Mesenchymal stem cell (in vitro differentiated cells and primary cell): ENCODE measurements around the gene RFFL.
A peak's percentile ranks its signal among the peaks of the same experiment; 100 is the strongest.

Source experiments
- DNase-seq: peaks from one replicate; pipeline ENCODE4 v3.0.0-alpha.2; 2013
- H2AFZ ChIP-seq: one replicate; pipeline ENCODE4 v1.6.1; 2013; ENCODE audit warnings: low read depth, mild to moderate bottlenecking, control low read depth, inconsistent platforms, low read length, moderate library complexity
- H2AK5ac ChIP-seq: 2 replicates; pipeline ENCODE4 v1.6.1; 2013; ENCODE audit warnings: low read length, moderate library complexity, mild to moderate bottlenecking, inconsistent platforms; ENCODE audit not compliant: severe bottlenecking
- H2BK120ac ChIP-seq: one replicate; pipeline ENCODE4 v1.6.1; 2013; ENCODE audit warnings: low read depth, mild to moderate bottlenecking, inconsistent platforms, low read length, moderate library complexity
- H2BK12ac ChIP-seq, 2 experiments: one replicate each; pipeline ENCODE4 v1.6.1; 2013; ENCODE audit warnings: inconsistent platforms in 2 of 2, low read length in 2 of 2, mild to moderate bottlenecking in 2 of 2, moderate library complexity in 2 of 2, control low read depth in 1 of 2
- H2BK15ac ChIP-seq: one replicate; pipeline ENCODE4 v1.6.1; 2013; ENCODE audit warnings: mild to moderate bottlenecking, low read depth, inconsistent platforms; ENCODE audit not compliant: poor library complexity, severe bottlenecking
- H2BK5ac ChIP-seq: 2 replicates; pipeline ENCODE4 v1.6.1; 2013; ENCODE audit warnings: low read depth, mild to moderate bottlenecking, low read length, control low read depth, inconsistent platforms; ENCODE audit not compliant: poor library complexity, severe bottlenecking
- H3K14ac ChIP-seq, 2 experiments: one replicate each; pipeline ENCODE4 v1.6.1; 2013; ENCODE audit warnings: inconsistent platforms in 2 of 2, low read length in 2 of 2, control low read depth in 1 of 2, mild to moderate bottlenecking in 1 of 2, moderate library complexity in 1 of 2
- H3K18ac ChIP-seq, 2 experiments: one replicate each; pipeline ENCODE4 v1.6.1; 2013; ENCODE audit warnings: inconsistent platforms in 2 of 2, low read length in 2 of 2, control low read depth in 1 of 2, low read depth in 1 of 2, mild to moderate bottlenecking in 1 of 2
- H3K23ac ChIP-seq, 2 experiments: one replicate each; pipeline ENCODE4 v1.6.1; 2013; ENCODE audit warnings: inconsistent platforms in 2 of 2, low read length in 2 of 2, mild to moderate bottlenecking in 2 of 2, moderate library complexity in 2 of 2, control low read depth in 1 of 2
- H3K27ac ChIP-seq: 2 replicates; pipeline ENCODE4 v1.5.1; 2013; ENCODE audit warnings: mild to moderate bottlenecking, moderate library complexity, low read length, control low read depth, inconsistent platforms; ENCODE audit not compliant: poor library complexity, severe bottlenecking
- H3K27me3 ChIP-seq, 2 experiments: 2 replicates each; pipeline versions ENCODE4 v1.6.1 to v1.7.0; 2013; ENCODE audit warnings: low read length in 2 of 2, mild to moderate bottlenecking in 2 of 2, moderate library complexity in 2 of 2, control low read depth in 1 of 2, inconsistent platforms in 1 of 2; ENCODE audit not compliant: control insufficient read depth in 1 of 2, insufficient read depth in 1 of 2
- H3K36me3 ChIP-seq, 2 experiments: 2 replicates each; pipeline versions ENCODE4 v1.6.1 to v1.7.0; 2013; ENCODE audit warnings: low read length in 2 of 2, control low read depth in 1 of 2, inconsistent platforms in 1 of 2, low read depth in 1 of 2, mild to moderate bottlenecking in 1 of 2; ENCODE audit not compliant: insufficient read depth in 2 of 2, control insufficient read depth in 1 of 2
- H3K4ac ChIP-seq, 2 experiments: one replicate each; pipeline ENCODE4 v1.6.1; 2013; ENCODE audit warnings: inconsistent platforms in 2 of 2, low read length in 2 of 2, mild to moderate bottlenecking in 2 of 2, moderate library complexity in 2 of 2, control low read depth in 1 of 2, low read depth in 1 of 2
- H3K4me1 ChIP-seq: 2 replicates; pipeline ENCODE4 v1.6.1; 2013; ENCODE audit warnings: low read depth, low read length, control low read depth; ENCODE audit not compliant: control insufficient read depth, insufficient read depth
- H3K4me2 ChIP-seq: 2 replicates; pipeline ENCODE4 v1.6.1; 2013; ENCODE audit warnings: low read length, mild to moderate bottlenecking, inconsistent platforms; ENCODE audit not compliant: poor library complexity, severe bottlenecking
- H3K4me3 ChIP-seq, 2 experiments: 2 replicates each; pipeline versions ENCODE4 v1.5.1 to v1.7.0; 2013; ENCODE audit warnings: low read length in 2 of 2, mild to moderate bottlenecking in 2 of 2, control low read depth in 1 of 2, low read depth in 1 of 2; ENCODE audit not compliant: insufficient read depth in 1 of 2
- H3K79me1 ChIP-seq: replicated peaks from 2 replicates; pipeline ENCODE4 v1.6.1; 2013; ENCODE audit warnings: mild to moderate bottlenecking, control low read depth, low read length, inconsistent platforms; ENCODE audit not compliant: poor library complexity, severe bottlenecking
- H3K9ac ChIP-seq: 2 replicates; pipeline ENCODE4 v1.7.0; 2013; ENCODE audit warnings: mild to moderate bottlenecking, low read length, moderate library complexity
- H3K9me3 ChIP-seq: 2 replicates; pipeline ENCODE4 v1.7.0; 2013; ENCODE audit warnings: mild to moderate bottlenecking, low read length; ENCODE audit not compliant: control insufficient read depth
- H4K8ac ChIP-seq: one replicate; pipeline ENCODE4 v1.6.1; 2013; ENCODE audit warnings: inconsistent platforms, mild to moderate bottlenecking, low read length, moderate library complexity
- H4K91ac ChIP-seq: one replicate; pipeline ENCODE4 v1.6.1; 2013; ENCODE audit warnings: mild to moderate bottlenecking, low read length, inconsistent platforms
- WGBS: methylation state at CpG from one replicate; pipeline ENCODE4 v1.1.7; 2013; ENCODE audit warnings: mixed read lengths; 5-methylcytosine and 5-hydroxymethylcytosine counted together

RFFL gene

GRCh38 chr17:34988644-34989043, 74.9 kb downstream of the RFFL start:
- Histone ChIP-seq H3K36me3 (peaks cover 22 to 65% of the 10 kb centered on the region in 2 experiments), H2BK5ac (no peak overlapping the region), H3K4me1 (no peaks in the 10 kb centered on the region), H3K23ac (no peak overlapping the region), H3K14ac (no peak overlapping the region), H3K18ac (no peak overlapping the region), H4K91ac (no peak overlapping the region), H3K4me3 (no peak overlapping the region), H4K8ac (no peak overlapping the region), H2BK120ac (no peak overlapping the region), H2BK15ac (no peak overlapping the region), H2AK5ac (no peak overlapping the region), H3K27me3 (no peaks in the 10 kb centered on the region), H3K27ac (no peak overlapping the region), H3K4me2 (no peak overlapping the region), H3K9me3 (no peaks in the 10 kb centered on the region), H3K9ac (no peak overlapping the region), H2BK12ac (no peak overlapping the region), H2AFZ (no peak overlapping the region), H3K4ac (no peak overlapping the region), H3K79me1 (peaks cover 8% of the 10 kb centered on the region)
- over 99% methylated on average over 2 of the region's 2 CpGs for WGBS
- no peak for DNase-seq

GRCh38 chr17:34987232-34987631, 76.3 kb downstream of the RFFL start:
- Histone ChIP-seq H3K9me3 (no peaks in the 10 kb centered on the region), H3K4me2 (no peak overlapping the region), H3K9ac (no peak overlapping the region), H2BK12ac (no peak overlapping the region), H2AK5ac (no peak overlapping the region), H4K8ac (no peak overlapping the region), H3K27me3 (no peaks in the 10 kb centered on the region), H3K23ac (no peak overlapping the region), H4K91ac (no peak overlapping the region), H3K79me1 (peaks cover 21% of the 10 kb centered on the region), H2BK5ac (no peak overlapping the region), H3K14ac (no peak overlapping the region), H2AFZ (no peak overlapping the region), H2BK15ac (no peak overlapping the region), H3K27ac (no peak overlapping the region), H3K4me3 (no peak overlapping the region), H3K4ac (no peak overlapping the region), H3K36me3 (peaks cover 23 to 52% of the 10 kb centered on the region in 2 experiments), H3K4me1 (no peaks in the 10 kb centered on the region), H3K18ac (no peak overlapping the region), H2BK120ac (no peak overlapping the region)
- WGBS, result 90% methylated on average over 1 of the region's 2 CpGs
- DNase-seq, result no peak

GRCh38 chr17:34981538-34982241, 81.8 kb downstream of the RFFL start:
- no peak overlapping the region for H3K14ac ChIP-seq
- H2BK5ac ChIP-seq, result no peak overlapping the region
- H3K27me3 ChIP-seq, result no peaks in the 10 kb centered on the region
- no peak overlapping the region for H4K91ac ChIP-seq
- peak overlapping the region in 1 of 2 experiments; percentile 81 for H3K4me3 ChIP-seq
- peaks cover 20% of the 10 kb centered on the region for H3K79me1 ChIP-seq
- H3K9ac ChIP-seq, result peak overlapping the region; percentile 98
- H3K4me1 ChIP-seq, result peaks cover 2% of the 10 kb centered on the region
- H3K18ac ChIP-seq, result no peak overlapping the region
- no peak overlapping the region for H2AFZ ChIP-seq
- H3K23ac ChIP-seq, result no peak overlapping the region
- H3K9me3 ChIP-seq, result no peaks in the 10 kb centered on the region
- 7% methylated on average over 7 of the region's 8 CpGs for WGBS
- H3K27ac ChIP-seq, result peak overlapping the region; percentile 90
- H2AK5ac ChIP-seq, result no peak overlapping the region
- no peak overlapping the region for H2BK12ac ChIP-seq
- peak; percentile 86 for DNase-seq
- H2BK120ac ChIP-seq, result no peak overlapping the region
- no peak overlapping the region for H4K8ac ChIP-seq
- H2BK15ac ChIP-seq, result no peak overlapping the region
- no peak overlapping the region for H3K4ac ChIP-seq
- H3K36me3 ChIP-seq, result peaks cover 4 to 14% of the 10 kb centered on the region in 2 experiments
- H3K4me2 ChIP-seq, result peak overlapping the region; percentile 79

- Histone ChIP-seq H3K4ac (peak overlapping the region; percentile 91 to 96), H3K4me3 (peak overlapping the region; percentile 81 to 93), H3K27me3 (no peaks in the 10 kb centered on the region), H2BK5ac (peak overlapping the region; percentile 98), H3K9me3 (no peaks in the 10 kb centered on the region), H3K9ac (peak overlapping the region; percentile 98), H2AFZ (peak overlapping the region; percentile 71), H2AK5ac (no peak overlapping the region), H3K14ac (peak overlapping the region in 1 of 2 experiments; percentile 99), H3K27ac (peak overlapping the region; percentile 90), H3K79me1 (peaks cover 20% of the 10 kb centered on the region), H4K8ac (peak overlapping the region; percentile 98), H3K23ac (peak overlapping the region in 1 of 2 experiments; percentile 100), H2BK15ac (peak overlapping the region; percentile 100), H2BK120ac (peak overlapping the region; percentile 94), H4K91ac (peak overlapping the region; percentile 99), H3K4me1 (peaks cover 2% of the 10 kb centered on the region), H3K4me2 (peak overlapping the region; percentile 79), H2BK12ac (no peak overlapping the region), H3K18ac (peak overlapping the region; percentile 94 to 99), H3K36me3 (peaks cover 4 to 9% of the 10 kb centered on the region in 2 experiments)
- DNase-seq, result peak; percentile 90
- WGBS, result 0% methylated on average over 35 of the region's 69 CpGs
These were observed 82.6 kb downstream of the RFFL start for GRCh38 chr17:34980681-34981537.
